ENCODE results near the gene SYNE2.
"Not testable (repeated sequence)": the region's sequence is repeated elsewhere in the genome, so short reads cannot be mapped to it uniquely, and the experiment has no call there.

Gene SYNE2

DNA sequence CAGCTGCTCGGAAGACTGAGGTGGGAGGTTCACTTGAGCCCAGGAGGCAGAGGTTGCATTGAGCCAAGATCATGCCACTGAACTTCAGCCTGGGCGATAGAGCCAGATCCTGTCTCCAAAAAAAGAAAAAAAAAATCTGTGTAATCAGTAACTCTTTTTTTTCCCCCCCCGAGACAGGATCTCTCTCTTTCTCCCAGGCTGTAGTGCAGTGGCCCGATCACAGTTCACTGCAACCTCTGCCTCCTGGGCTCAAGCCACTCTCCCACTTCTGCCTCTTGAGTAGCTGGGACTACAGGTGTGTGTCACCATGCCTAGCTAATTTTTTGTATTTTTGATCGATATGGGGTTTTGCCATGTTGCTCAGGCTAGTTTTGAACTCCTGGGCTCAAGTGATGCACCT lies 113.6 kb downstream of the SYNE2 start:
- no peak for DNase-seq

DNA sequence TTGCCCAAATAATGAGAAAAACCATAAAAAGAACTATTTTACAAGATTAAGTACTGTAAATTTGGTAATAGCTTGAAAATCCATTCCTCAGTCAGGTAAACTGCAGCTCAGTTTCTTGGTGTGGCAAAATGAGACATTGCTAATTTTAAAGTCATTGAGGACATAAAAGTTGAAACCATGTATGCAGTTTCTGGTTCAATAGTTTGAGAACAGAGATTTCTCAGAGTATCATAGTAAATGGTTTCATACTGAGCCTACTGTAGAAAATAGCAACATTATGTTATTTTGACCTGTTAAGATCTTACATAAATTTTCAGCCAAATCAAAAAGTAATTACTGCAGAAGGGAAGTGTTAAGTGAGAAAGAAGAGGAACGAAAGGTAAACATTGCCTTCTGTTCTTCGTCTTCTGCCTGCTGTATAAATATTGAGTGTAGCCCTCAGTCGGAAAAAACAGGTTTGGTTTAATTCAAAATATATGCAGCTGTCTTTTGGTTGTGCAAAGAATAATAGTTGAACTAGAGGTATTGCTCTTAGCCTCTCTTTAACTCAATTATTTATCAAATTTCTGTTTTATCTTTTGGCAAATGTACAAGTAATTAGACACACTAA lies 119.6 kb downstream of the SYNE2 start:
- no peak for DNase-seq

DNA sequence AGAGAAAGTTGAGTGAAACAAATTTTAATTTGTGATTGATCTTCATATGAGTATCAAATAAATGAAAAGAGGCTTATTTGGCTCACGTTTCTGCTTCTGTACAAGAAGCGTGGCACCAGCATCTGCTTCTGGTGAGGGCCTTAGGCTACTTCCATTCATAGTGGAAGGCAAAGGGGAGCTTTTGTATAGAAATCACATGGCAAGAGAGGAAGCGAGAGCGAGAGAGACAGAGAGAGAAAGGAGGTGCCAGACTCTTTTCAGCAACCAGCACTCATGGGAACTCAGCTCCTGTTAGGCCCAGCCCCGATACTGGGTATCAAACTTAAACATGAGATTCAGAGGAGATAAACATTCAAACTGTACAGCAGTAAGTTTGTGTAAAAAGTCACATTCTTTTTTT lies 121.4 kb downstream of the SYNE2 start:
- no peak for DNase-seq

DNA sequence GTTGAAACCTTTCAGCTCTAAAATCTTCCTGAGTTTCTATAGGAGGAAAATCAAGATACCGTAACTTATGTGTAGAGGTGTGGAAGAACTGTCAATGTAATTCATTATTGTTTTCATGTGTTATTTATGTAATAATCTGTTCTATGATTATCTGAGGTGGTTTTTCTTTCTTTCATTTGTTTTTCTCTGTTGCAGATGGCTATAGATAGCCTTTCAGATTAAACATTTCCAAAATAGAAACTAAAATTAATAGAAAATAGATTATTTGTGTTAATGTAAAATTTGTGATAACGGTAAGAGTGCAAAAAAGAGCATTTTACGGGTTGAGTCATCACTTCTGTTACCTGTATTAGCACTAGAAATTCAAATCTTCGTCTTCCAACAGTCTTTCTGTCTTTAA lies 128.8 kb downstream of the SYNE2 start:
- no peak for DNase-seq

DNA sequence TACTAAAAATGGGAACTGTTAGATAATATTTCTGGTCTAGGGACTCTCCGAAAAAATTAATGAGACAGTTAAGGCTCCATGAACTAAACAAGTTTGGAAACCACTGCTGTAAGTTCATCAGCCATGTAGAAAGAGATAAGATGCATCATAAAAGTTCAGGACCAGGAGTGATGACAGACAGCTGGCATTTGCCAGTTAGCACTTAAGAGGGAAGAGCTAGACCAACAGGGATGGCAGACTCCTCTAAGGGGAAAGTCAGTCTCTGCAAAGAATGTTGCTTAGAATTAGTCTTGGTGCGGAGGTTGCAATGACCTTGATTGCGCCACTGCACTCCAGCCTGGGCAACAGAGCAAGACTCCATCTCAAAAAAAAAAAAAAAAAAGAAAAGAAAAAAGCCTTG lies 129.4 kb downstream of the SYNE2 start:
- DNase-seq: no peak

DNA sequence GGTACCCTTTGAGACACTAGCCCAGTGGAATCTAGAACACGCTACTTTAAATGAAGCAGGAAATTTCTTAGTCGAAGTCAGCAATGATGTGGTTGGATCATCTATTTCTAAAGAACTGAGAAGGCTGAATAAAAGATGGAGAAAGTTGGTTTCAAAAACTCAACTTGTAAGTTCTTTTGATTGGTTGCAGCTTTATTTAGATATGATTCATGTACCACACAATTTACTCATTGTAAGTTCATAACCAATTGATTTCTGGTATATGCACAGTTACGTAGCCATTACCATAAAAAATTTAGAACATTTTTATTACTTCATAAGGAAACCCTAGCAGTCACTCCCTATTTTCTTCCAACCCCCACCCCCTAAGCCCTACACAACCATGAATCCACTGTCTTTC lies 129.8 kb downstream of the SYNE2 start:
- DNase-seq: no peak

DNA sequence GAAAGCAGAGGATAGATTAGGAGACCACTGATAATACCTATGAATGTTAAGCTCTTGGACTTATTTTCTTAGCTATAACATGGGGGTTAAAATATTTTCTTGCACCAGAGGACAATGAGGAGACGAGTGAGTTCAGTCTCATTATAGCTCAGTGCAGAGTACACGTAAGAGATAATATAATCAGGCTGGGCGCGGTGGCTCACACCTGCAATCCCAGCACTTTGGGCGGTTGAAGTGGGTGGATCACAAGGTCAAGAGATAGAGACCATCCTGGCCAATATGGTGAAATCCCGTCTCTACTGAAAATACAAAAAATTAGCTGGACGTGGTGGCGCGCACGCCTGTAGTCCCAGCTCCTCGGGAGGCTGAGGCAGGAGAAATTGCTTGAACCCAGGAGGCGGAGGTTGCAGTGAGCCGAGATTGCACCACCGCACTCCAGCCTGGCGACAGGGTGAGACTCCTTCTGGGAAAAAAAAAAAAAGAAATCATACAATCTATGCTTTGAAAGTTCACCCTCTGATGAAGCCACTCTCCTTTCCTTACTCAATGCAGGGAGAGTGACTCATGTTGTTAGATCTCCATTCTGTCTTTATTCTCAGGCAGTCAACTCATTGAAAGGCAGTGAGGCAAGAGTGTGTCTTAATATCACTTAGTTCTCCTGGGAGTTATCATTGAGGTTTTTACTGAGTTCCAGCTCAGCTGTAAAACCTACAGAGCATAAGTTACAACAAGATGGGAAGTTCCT lies 134.2 kb downstream of the SYNE2 start:
- DNase-seq: no peak

DNA sequence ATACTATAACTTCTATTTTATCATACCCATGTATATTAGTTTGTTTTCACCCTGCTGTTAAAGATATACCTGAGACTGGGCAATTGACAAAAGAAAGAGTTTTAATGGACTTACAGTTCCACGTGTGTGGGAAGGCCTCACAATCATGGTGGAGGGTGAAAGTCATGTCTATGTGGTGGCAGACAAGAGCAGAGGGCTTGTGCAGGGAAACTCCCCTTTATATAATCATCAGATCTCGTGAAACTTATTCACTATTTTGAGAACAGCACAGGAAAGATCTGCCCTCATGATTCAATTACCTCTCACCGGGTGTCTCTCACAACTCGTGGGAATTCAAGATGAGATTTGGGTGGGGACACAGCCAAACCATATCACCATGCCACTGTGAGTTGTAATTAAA lies 135.8 kb downstream of the SYNE2 start:
- DNase-seq: no peak

DNA sequence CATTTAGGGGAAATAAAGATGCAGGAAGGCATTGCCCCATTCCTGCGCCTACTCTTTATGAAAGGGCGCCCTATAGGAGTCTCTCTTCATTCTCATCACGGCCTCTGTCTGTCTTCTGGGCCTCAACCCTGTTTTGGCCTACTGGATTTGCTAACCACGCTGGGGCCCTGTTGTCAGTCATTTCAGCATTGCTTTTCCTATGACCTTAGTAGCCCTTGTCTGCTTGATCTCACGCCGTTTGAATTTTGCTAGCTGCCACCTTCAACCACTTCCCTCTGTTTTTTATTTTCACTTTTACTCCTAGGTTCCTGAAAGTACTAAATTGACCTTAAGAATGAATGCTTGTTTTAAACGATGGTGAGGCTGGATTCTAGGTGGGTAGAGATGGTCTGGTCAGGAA lies 139.0 kb downstream of the SYNE2 start:
- DNase-seq: no peak

DNA sequence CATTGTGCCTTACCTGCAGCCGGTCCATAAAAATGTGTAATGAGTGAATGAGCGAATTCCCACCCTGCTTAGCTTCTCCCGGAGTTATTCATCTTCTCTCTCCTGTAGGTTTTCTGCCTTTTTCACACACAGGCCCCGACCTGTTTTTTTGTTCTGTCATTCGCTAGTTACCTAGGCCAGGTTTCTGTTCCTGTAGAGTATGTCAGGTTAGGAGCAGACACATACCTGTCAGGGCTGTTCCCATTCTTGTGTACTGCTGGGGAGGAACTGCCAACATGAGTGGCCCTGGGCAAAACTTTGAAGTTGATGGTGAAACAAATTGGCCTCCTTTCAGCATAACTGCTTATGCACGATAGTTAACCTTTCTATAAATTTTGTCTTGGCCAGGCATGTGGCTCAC lies 140.1 kb downstream of the SYNE2 start:
- DNase-seq: no peak

DNA sequence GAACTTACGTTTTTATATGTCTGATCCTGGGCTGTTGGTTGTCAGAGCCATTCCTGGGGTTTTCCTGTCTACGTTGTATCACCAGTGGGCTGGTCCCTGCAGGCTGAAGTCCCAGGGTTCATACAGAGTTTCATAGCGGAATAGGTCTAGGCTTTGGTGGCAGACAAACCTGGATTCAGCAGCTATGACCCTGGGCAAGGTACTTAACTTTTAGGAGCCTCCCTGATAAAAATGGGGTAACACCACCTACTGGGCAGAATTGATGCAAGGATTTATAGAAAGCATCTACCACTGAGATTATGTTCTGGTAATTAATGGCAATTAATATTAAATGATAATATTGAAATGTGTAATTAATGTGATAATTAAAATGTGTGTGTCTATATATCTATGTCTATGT lies 141.2 kb downstream of the SYNE2 start:
- DNase-seq: no peak

DNA sequence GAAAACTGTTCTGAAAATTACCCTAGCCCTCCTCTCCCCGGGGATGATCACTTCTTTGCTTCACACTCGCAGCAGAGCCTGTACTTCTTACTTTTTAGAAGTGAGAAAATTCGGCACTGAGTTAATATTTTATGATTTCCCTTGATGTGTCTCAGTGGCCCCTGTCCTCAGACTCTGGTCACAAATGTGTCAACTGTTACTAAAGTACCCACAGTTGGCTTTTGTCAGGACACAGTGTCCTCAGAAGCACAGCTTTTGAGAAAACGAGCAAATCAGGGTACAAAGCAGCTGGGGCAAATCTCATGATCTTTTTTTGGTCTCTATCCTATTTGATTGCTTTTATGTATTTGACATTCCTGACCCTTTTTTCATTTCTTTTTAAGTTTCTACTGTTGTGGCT lies 142.5 kb downstream of the SYNE2 start:
- no peak for DNase-seq

DNA sequence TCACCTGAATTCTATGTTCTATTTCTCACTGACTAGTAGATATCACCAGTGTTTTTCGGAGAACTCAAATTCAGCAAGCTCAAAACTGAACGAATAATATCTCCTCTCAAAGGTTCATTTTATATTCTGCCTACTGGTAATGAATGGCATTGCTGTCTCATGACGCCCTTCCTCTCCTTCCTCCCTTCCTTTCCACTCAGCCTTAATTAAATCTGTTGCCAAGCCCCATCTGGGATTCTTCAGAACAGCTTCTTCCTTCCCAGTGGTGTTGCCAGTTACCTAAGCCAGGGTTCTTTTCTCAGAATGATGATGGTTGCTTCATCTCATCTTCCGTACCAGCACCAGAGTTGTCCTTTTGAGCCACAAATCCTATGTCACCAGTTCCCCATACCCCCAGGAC lies 143.2 kb downstream of the SYNE2 start:
- no peak for DNase-seq

DNA sequence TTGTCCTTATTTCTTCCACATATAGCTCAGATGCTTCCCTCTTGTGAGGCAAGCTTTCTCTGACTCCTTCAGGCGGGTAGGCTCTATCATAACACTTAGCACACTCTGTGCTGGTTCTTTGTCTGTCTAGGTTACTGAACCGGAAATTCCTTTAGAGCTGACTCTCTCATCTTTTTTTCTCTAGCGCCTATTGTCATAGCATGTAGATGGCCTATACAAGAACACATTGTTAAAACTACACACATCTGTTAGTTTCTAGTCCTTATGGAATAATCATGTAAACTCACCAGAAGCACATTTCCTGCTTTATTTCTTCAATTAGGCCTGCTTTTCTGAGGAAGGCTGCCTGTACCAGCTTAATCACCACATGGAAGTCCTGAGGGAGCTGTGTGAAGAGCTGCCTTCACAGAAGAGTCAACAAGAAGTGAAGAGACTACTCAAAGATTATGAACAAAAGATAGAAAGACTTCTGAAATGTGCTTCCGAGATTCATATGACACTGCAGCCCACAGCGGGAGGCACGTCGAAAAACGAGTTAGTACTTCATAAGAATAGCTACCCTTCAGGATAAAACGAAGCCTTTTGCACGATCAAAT lies 143.9 kb downstream of the SYNE2 start:
- no peak for DNase-seq

DNA sequence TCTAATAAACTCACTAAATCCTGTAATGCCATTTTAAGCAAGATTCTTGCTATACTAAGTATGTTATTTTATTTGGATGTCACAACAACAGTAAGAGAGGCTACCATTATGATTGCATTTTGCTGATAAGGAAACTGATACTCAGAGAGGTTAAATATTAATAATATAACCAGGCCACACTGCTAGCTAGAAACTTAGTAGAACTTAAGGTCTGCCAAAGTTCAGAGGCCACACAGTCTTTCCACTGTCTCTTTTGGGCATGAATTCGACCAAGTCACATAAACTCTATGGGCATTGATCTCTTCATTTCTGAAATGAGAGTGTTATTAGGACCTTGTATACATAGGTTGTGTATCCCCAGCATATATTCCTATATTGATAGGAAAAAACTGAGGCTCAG lies 147.9 kb downstream of the SYNE2 start:
- DNase-seq: no peak

DNA sequence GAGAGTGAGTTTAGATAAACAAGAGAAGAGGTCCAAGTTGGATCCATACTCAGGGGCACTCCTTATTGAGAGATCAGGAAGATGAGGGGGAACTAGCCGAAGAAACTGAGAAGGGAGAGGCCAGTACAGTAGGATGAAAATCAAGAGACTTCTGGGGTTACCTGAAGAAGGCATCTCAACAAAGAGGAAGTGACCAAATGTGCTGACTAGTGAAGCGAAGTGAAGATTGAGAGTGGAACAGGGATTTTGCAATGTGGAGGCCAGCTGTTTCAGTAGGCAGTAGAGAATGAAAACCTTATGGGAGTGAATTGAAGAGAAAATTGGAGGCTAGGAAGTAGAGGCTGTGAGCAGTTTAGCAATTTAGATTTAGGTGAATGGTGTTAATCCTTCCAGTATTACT lies 153.0 kb downstream of the SYNE2 start:
- no peak for DNase-seq

DNA sequence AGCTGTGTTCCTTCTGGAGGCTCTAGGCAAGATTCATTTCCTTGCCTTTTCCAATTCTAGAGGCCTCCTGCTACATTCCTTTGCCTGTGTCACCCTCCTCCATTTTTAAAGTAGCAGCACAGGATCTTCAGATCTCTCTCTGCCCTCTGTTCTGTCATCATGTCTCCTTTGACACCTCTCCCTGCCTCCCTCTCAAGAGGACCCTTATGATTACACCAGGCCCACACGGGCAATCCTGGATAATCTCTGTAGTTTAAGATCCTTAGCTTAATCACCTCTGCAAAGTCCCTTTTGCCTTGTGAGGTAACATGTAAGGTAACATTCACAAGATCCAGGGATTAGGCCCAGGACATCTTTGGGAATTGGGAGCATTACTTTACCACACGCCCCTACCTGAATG lies 155.2 kb downstream of the SYNE2 start:
- no peak for DNase-seq

DNA sequence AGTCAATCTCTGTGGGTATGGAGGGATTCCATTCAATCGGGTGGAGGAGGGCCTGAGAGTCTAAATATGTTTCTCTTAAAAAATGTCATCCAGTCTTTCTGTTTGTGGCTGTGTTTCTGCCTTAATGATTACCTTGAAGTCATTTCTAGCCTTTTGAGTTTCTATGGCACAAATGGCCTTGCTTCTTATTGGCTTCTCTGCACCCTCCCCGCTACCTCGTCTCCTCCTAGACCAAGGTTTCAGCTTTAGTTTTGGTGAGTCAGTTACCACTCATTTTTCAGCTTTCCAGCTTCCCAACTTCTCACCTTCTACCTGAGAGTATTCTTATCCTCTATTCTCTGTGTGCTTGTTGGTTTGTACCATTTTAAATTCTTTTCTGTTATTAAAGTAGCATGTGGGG lies 159.2 kb downstream of the SYNE2 start:
- DNase-seq: no peak

DNA sequence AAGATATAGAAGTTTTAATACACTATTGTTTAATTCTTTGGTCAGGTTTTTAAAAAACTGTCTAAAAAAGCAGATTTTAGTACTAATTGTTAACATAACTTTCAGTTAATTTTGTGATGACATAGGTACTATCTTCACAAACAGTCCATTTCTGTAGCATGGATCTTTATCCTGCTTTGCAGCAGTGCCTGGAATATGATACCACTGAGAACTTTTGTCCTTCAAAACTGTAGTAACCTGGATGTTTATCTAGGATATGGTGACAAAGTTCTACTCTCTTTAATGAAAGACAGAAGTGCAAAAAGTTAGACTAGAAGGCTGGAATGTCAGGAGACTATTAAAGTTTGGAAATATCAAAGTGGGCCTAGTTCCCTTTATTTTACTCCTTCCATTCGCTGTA lies 159.9 kb downstream of the SYNE2 start:
- DNase-seq: no peak

DNA sequence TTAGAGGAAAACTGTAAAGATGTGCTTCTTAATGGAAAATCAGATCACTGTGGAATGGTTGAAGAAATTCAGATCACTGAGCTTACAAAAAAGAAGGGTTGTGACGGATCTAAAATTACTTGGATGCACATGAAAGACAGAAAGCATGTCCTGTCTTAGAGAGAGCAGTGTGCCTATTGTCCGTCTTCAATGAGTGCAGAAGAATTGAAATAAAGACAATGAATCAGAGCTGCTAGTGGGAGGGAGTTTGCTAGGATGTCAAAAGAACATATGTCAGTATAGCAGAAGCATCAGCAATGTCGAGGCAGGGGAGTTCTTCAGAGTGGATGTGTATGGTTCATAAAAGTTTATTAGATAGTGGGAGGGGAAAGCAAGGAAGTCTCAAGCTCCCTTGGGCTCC lies 172.7 kb downstream of the SYNE2 start:
- DNase-seq: no peak

DNA sequence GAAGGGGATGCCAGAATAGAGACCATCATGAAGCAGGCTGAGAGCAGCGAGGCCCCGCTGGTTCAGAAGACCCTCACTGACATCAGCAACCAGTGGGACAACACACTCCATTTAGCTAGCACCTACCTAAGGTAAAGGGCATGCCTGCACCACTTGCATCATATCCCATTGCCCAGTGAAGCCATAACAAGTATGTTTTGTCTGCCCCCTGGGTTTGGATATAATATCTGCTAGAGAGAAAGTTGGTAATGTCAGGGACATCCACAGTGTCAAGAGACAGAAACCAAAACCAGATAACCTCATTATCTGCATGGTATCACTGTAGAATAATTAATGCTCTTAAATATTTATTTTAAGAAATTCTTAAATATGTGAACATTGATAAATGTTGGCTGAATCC lies 173.8 kb downstream of the SYNE2 start:
- DNase-seq: no peak

DNA sequence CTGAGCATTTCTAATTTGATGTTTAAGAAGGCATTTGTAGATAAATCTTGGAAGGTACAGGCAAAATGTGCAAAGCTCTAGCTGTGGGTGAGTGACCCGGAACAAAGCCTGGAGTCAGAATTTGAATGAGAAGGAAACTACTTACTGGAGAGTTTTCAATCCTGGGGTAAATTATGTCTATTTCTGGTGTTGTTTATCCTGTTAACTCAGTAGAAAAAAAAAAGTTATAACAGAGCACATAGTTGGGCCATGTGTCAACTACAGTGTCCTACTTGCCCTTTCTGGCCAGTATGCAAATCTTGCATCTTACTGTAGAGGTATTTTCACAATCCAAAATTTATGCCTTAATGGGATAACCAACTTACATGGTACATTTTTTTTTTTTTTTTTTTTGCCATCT lies 182.3 kb downstream of the SYNE2 start:
- DNase-seq: no peak

DNA sequence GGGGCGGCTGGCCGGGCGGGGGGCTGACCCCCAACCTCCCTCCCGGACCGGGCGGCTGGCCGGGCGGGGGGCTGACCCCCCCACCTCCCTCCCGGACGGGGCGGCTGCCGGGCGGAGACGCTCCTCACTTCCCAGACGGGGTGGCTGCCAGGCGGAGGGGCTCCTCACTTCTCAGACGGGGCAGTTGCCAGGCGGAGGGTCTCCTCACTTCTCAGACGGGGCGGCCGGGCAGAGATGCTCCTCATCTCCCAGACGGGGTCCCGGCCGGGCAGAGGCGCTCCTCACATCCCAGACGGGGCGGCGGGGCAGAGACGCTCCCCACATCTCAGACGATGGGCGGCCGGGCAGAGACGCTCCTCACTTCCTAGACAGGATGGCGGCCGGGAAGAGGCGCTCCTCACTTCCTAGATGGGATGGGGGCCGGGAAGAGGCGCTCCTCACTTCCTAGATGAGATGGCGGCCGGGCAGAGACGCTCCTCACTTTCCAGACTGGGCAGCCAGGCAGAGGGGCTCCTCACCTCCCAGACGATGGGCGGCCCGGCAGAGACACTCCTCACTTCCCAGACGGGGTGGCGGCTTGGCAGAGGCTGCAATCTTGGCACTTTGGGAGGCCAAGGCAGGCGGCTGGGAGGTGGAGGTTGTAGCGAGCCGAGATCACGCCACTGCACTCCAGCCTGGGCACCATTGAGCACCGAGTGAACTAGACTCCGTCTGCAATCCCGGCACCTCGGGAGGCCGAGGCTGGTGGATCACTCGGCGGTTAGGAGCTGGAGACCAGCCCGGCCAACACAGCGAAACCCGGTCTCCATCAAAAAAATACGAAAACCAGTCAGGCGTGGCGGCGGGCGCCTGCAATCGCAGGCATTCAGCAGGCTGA lies 185.3 kb downstream of the SYNE2 start:
- not testable (repeated sequence) for DNase-seq

All from C1 segment of cervical spinal cord (tissue), 14 donors.